GM10266 (cell line): ENCODE results near the gene CDH5.

Source experiments
- DNase-seq: peaks from one replicate; pipeline ENCODE4 v3.0.0; 2012; ENCODE audit errors: extremely low spot score
- TF ChIP-seq, protein P1 (sequence below): IDR thresholded peaks from 2 replicates; pipeline ENCODE4 v1.5.1; 2012; ENCODE audit warnings: mild to moderate bottlenecking, low read depth; ENCODE audit not compliant: control insufficient read depth, insufficient read depth; ENCODE audit errors: missing control alignments

CDH5 gene

GRCh38 chr16:66366433-66367299 lies at the start of gene CDH5:
Gene CDH5 (plus strand): TSS chr16:66366691. CDS start chr16:66379338, 12,647 bp downstream.
- no peak for DNase-seq
- TF ChIP-seq, protein P1, sequence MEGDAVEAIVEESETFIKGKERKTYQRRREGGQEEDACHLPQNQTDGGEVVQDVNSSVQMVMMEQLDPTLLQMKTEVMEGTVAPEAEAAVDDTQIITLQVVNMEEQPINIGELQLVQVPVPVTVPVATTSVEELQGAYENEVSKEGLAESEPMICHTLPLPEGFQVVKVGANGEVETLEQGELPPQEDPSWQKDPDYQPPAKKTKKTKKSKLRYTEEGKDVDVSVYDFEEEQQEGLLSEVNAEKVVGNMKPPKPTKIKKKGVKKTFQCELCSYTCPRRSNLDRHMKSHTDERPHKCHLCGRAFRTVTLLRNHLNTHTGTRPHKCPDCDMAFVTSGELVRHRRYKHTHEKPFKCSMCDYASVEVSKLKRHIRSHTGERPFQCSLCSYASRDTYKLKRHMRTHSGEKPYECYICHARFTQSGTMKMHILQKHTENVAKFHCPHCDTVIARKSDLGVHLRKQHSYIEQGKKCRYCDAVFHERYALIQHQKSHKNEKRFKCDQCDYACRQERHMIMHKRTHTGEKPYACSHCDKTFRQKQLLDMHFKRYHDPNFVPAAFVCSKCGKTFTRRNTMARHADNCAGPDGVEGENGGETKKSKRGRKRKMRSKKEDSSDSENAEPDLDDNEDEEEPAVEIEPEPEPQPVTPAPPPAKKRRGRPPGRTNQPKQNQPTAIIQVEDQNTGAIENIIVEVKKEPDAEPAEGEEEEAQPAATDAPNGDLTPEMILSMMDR, result no peak

DNA sequence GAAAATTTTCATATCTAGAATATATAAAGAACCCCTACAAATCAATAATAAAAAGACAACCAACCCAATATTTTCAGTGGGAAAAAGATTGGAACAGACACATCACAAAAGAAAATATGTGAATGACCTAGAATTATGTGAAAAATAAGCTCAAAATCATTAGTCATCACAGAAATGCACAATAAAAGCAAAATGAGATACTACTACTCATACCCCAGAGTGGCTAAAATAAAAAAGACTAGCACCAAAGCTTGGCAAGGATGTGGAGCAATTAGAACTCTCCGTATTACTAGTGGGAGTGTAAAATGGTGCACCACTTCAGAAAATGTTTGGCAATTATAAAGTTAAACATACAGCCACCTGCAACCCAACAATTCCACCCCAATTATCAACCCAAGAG lies 48.0 kb upstream of the CDH5 start:
- TF ChIP-seq, protein P1, result no peak

GRCh38 chr16:66320774-66321173 lies 45.7 kb upstream of the CDH5 start:
- DNase-seq, result no peak
- TF ChIP-seq, protein P1, result no peak

More for the DNA sequence above, 48.0 kb upstream of the CDH5 start:
- DNase-seq, result no peak

DNA sequence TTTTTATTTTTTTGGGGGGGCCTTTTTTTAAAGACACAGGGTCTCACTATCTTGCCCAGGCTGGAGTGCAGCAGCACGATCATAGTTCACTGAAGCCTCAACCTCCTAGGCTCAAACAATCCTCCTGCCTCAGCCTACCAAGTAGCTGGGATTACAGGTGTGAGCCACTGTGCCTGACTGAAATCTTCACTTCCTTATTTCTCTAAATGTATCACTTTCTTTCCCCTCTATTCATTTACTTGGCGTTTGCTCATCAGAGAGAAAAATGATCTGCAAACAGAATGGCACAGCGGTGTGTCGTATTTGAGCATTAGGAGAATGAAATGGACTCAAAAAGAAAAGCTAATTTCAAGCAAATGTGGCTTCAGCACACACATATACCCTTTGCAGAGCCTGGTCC lies 44.3 kb upstream of the CDH5 start:
- TF ChIP-seq, protein P1, result no peak
- DNase-seq, result no peak

GRCh38 chr16:66324815-66325515 lies 41.5 kb upstream of the CDH5 start:
- TF ChIP-seq, protein P1, result peak; percentile 8
- DNase-seq, result no peak

GRCh38 chr16:66325717-66326376 lies 40.6 kb upstream of the CDH5 start:
- TF ChIP-seq, protein P1, result no peak
- DNase-seq, result no peak
